ENCODE results near the gene FAM120A.

FAM120A gene

GRCh38 chr9:93597142-93597706, 145.7 kb downstream of the FAM120A start:
- no peak for DNase-seq

- no peak for DNase-seq
These were observed 146.6 kb downstream of the FAM120A start for GRCh38 chr9:93597871-93598646.

- peak; percentile 10 for DNase-seq
These were observed 147.3 kb downstream of the FAM120A start for GRCh38 chr9:93598647-93599241.

- DNase-seq: no peak
These were observed 148.3 kb downstream of the FAM120A start for GRCh38 chr9:93599571-93600403.

- DNase-seq: peak; percentile 19
These were observed 149.0 kb downstream of the FAM120A start for GRCh38 chr9:93600504-93600903.

GRCh38 chr9:93601063-93601462, 149.6 kb downstream of the FAM120A start:
- DNase-seq: no peak

- no peak for DNase-seq
These were observed 150.2 kb downstream of the FAM120A start for GRCh38 chr9:93601666-93602065.

GRCh38 chr9:93603011-93603410, 151.5 kb downstream of the FAM120A start:
- no peak for DNase-seq

- no peak for DNase-seq
These were observed 152.4 kb downstream of the FAM120A start for GRCh38 chr9:93603906-93604326.

GRCh38 chr9:93606187-93606586, 154.7 kb downstream of the FAM120A start:
- DNase-seq: no peak

GRCh38 chr9:93610206-93610605, 158.7 kb downstream of the FAM120A start:
- DNase-seq: no peak

- no peak for DNase-seq
These were observed 160.7 kb downstream of the FAM120A start for GRCh38 chr9:93612052-93612795.

- DNase-seq: no peak
These were observed 161.3 kb downstream of the FAM120A start for GRCh38 chr9:93612796-93613154.

- no peak for DNase-seq
These were observed 161.7 kb downstream of the FAM120A start for GRCh38 chr9:93613174-93613573.

GRCh38 chr9:93613791-93614190, 162.3 kb downstream of the FAM120A start:
- DNase-seq: no peak

- DNase-seq: no peak
These were observed 163.5 kb downstream of the FAM120A start for GRCh38 chr9:93614830-93615468.
